ENCODE measurements around the gene BCL6B.

BCL6B gene, protein sequence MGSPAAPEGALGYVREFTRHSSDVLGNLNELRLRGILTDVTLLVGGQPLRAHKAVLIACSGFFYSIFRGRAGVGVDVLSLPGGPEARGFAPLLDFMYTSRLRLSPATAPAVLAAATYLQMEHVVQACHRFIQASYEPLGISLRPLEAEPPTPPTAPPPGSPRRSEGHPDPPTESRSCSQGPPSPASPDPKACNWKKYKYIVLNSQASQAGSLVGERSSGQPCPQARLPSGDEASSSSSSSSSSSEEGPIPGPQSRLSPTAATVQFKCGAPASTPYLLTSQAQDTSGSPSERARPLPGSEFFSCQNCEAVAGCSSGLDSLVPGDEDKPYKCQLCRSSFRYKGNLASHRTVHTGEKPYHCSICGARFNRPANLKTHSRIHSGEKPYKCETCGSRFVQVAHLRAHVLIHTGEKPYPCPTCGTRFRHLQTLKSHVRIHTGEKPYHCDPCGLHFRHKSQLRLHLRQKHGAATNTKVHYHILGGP

DNA sequence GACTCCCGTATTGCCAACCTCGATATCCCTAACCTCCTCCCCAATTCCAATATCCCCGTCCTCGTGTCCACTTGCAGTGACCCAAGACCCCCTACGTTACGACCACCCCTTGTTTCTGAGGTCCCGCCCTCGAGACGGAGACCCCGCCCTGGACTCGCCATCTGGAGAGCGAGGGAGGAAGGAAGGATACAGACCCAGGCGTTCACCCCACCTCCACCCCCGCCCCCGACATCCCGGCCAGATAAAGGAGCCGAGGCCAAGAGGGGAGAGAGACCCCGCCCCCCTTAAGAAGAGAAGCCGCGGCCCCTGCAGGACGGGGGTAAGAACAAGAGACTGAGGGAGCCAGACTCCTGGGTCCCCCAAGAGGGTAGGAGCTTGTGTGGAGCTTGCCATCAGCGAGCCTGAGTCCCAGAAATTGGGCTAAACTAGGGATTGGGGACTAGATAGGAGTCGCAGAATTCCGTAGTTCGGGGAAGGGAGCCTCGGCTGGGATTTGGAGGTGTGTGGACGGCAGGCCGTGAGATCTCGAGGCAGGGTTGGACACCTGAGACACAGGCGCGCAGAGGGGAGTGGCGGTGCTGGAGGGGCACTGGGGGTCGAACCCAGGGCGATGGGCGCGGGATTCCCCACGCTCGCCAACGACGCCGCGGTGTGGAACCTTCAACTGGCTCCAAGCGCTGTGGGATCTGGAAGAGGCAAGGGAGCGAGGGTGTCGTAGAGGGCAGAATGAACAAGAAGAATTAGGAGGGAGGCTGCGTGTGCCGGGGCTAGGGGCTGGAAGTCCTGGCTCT, at the start of gene BCL6B:
Gene BCL6B, plus strand, starts transcription at position 270 of the 791 bp plus-strand sequence. CDS start 622 bp downstream, outside the sequence.
- TF ChIP-seq YY1 (IDR thresholded peaks at IDR 0.05; ENCODE audit: low read depth), result no peak
- TF ChIP-seq, protein P1, sequence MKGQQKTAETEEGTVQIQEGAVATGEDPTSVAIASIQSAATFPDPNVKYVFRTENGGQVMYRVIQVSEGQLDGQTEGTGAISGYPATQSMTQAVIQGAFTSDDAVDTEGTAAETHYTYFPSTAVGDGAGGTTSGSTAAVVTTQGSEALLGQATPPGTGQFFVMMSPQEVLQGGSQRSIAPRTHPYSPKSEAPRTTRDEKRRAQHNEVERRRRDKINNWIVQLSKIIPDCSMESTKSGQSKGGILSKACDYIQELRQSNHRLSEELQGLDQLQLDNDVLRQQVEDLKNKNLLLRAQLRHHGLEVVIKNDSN (IDR thresholded peaks at IDR 0.05), result no peak
- TF ChIP-seq ZBTB7A (IDR thresholded peaks at IDR 0.05; ENCODE audit: low read depth), result no peak
- TF ChIP-seq RAD21 (IDR thresholded peaks at IDR 0.05; ENCODE audit: low read depth), result no peak
- TF ChIP-seq TCF12 (IDR thresholded peaks at IDR 0.05; ENCODE audit: low read depth), result no peak
- no peak for TF ChIP-seq TEAD4 (IDR thresholded peaks at IDR 0.05)
- no peak for TF ChIP-seq EP300 (IDR thresholded peaks at IDR 0.05; ENCODE audit: borderline replicate concordance)
- TF ChIP-seq, protein P2, sequence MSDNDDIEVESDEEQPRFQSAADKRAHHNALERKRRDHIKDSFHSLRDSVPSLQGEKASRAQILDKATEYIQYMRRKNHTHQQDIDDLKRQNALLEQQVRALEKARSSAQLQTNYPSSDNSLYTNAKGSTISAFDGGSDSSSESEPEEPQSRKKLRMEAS (IDR thresholded peaks at IDR 0.05), result no peak
- TF ChIP-seq EGR1 (IDR thresholded peaks at IDR 0.05), result no peak
- no peak for TF ChIP-seq CEBPB (IDR thresholded peaks at IDR 0.05)
- TF ChIP-seq, protein P3, sequence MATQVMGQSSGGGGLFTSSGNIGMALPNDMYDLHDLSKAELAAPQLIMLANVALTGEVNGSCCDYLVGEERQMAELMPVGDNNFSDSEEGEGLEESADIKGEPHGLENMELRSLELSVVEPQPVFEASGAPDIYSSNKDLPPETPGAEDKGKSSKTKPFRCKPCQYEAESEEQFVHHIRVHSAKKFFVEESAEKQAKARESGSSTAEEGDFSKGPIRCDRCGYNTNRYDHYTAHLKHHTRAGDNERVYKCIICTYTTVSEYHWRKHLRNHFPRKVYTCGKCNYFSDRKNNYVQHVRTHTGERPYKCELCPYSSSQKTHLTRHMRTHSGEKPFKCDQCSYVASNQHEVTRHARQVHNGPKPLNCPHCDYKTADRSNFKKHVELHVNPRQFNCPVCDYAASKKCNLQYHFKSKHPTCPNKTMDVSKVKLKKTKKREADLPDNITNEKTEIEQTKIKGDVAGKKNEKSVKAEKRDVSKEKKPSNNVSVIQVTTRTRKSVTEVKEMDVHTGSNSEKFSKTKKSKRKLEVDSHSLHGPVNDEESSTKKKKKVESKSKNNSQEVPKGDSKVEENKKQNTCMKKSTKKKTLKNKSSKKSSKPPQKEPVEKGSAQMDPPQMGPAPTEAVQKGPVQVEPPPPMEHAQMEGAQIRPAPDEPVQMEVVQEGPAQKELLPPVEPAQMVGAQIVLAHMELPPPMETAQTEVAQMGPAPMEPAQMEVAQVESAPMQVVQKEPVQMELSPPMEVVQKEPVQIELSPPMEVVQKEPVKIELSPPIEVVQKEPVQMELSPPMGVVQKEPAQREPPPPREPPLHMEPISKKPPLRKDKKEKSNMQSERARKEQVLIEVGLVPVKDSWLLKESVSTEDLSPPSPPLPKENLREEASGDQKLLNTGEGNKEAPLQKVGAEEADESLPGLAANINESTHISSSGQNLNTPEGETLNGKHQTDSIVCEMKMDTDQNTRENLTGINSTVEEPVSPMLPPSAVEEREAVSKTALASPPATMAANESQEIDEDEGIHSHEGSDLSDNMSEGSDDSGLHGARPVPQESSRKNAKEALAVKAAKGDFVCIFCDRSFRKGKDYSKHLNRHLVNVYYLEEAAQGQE (IDR thresholded peaks at IDR 0.05; ENCODE audit: low read depth), result no peak

DNA sequence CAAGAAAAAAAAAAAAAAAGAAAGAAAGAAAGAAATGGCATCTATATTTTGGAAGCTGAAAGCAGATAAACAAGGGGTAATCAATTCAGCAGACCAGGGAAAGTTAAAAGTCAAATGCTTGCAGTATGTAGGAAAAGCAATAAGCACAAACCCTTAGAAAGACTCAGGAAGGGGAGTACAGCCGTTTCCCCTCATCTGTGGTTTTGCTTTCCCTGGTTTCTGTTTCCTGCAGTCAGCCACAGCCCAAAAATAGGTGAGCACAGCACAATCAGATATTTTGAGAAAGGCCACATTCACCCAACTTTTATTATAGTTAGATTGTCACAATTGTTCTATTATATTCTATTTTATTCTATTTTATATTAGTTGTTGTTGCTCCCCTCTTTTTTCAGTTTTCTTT, 41.4 kb upstream of the BCL6B start:
- TF ChIP-seq RAD21 (IDR thresholded peaks at IDR 0.05; ENCODE audit: low read depth), result no peak
- no peak for TF ChIP-seq EP300 (IDR thresholded peaks at IDR 0.05; ENCODE audit: borderline replicate concordance)
- TF ChIP-seq, protein P1 (IDR thresholded peaks at IDR 0.05), result no peak
- TF ChIP-seq FOXM1 (IDR thresholded peaks at IDR 0.05; ENCODE audit: borderline replicate concordance, low read depth), result no peak
- TF ChIP-seq NFIC (IDR thresholded peaks at IDR 0.05), result no peak
- no peak for TF ChIP-seq TCF12 (IDR thresholded peaks at IDR 0.05; ENCODE audit: low read depth)
- TF ChIP-seq, protein P3 (IDR thresholded peaks at IDR 0.05; ENCODE audit: low read depth), result no peak
- no peak for TF ChIP-seq YY1 (IDR thresholded peaks at IDR 0.05; ENCODE audit: low read depth)
- TF ChIP-seq TAF1 (IDR thresholded peaks at IDR 0.05; ENCODE audit: low read depth), result no peak
- TF ChIP-seq, protein P2 (IDR thresholded peaks at IDR 0.05), result no peak
- no peak for TF ChIP-seq ZBTB7A (IDR thresholded peaks at IDR 0.05; ENCODE audit: low read depth)
- TF ChIP-seq CEBPB (IDR thresholded peaks at IDR 0.05), result no peak
- no peak for TF ChIP-seq CREB1 (IDR thresholded peaks at IDR 0.05; ENCODE audit: low read depth)
- TF ChIP-seq EGR1 (IDR thresholded peaks at IDR 0.05), result no peak
- TF ChIP-seq TEAD4 (IDR thresholded peaks at IDR 0.05), result no peak

DNA sequence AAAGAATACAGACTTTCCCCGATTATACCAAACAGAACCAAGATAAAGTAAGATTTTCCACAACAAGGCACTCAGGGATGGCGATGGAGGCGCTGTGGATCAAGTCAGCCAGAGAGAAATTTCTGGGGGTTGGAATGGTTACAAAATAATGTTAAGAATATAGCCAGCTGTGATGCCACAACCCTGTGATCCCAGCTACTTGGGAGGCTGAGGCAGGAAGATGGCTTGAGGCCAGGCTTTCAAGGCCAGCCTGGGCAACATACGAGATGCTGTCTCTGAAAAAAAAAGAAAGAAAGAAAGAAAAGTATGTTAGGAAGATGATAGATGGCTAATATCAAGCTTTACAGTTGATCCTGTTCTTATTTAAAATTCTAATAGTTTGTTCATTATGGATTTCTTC, 37.6 kb upstream of the BCL6B start:
- TF ChIP-seq EP300 (IDR thresholded peaks at IDR 0.05; ENCODE audit: borderline replicate concordance) (no peak), NFIC (IDR thresholded peaks at IDR 0.05) (no peak), TEAD4 (IDR thresholded peaks at IDR 0.05) (no peak), CREB1 (IDR thresholded peaks at IDR 0.05; ENCODE audit: low read depth) (no peak), EGR1 (IDR thresholded peaks at IDR 0.05) (no peak), TAF1 (IDR thresholded peaks at IDR 0.05; ENCODE audit: low read depth) (no peak), YY1 (IDR thresholded peaks at IDR 0.05; ENCODE audit: low read depth) (no peak), ZBTB7A (IDR thresholded peaks at IDR 0.05; ENCODE audit: low read depth) (no peak)
- TF ChIP-seq, protein P3 (IDR thresholded peaks at IDR 0.05; ENCODE audit: low read depth), result no peak
- TF ChIP-seq, protein P1 (IDR thresholded peaks at IDR 0.05), result no peak
- TF ChIP-seq, protein P2 (IDR thresholded peaks at IDR 0.05), result no peak

Data from Ishikawa (cell line).